SK-N-SH treated with all-trans-retinoic acid at 6 μM for 48 hours (cell line): ENCODE data around the gene RAB18.

Experiments
- GLIS3 ChIP-seq: fragments of 250-450 bp; sonication (Bioruptor Pico); IDR thresholded peaks from 2 replicates; pipeline ENCODE4 v1.5.0; 2020; ENCODE audit warnings: mild to moderate bottlenecking, moderate library complexity
- ZFP3 ChIP-seq: fragments of 250-450 bp; sonication (Bioruptor Pico); IDR thresholded peaks from 2 replicates; pipeline ENCODE4 v1.5.0; 2020; ENCODE audit warnings: mild to moderate bottlenecking, moderate library complexity
- ZNF565 ChIP-seq: fragments of 450-650 bp; formaldehyde crosslinking; conservative IDR thresholded peaks from 2 replicates; pipeline ENCODE4 v1.5.0; 2020; ENCODE audit warnings: low read depth, mild to moderate bottlenecking, moderate library complexity

GRCh38 chr10:27490807-27491206 is 13.3 kb upstream of the RAB18 start:
- TF ChIP-seq ZFP3 (CRISPR knock-in tag) (no peak), GLIS3 (CRISPR knock-in tag) (no peak), ZNF565 (CRISPR knock-in tag) (no peak)
